ENCODE measurements around the gene SLCO3A1. TPM values are rescaled to one million over a fixed set of nuclear protein-coding genes. Genes with fewer than 3 reads are reported as not detected.
A peak's percentile ranks its signal among the peaks of the same experiment; 100 is the strongest.

SLCO3A1 gene
- total RNA-seq, 2 experiments from 2014 or later, result 8.5 to 40.0 TPM

DNA sequence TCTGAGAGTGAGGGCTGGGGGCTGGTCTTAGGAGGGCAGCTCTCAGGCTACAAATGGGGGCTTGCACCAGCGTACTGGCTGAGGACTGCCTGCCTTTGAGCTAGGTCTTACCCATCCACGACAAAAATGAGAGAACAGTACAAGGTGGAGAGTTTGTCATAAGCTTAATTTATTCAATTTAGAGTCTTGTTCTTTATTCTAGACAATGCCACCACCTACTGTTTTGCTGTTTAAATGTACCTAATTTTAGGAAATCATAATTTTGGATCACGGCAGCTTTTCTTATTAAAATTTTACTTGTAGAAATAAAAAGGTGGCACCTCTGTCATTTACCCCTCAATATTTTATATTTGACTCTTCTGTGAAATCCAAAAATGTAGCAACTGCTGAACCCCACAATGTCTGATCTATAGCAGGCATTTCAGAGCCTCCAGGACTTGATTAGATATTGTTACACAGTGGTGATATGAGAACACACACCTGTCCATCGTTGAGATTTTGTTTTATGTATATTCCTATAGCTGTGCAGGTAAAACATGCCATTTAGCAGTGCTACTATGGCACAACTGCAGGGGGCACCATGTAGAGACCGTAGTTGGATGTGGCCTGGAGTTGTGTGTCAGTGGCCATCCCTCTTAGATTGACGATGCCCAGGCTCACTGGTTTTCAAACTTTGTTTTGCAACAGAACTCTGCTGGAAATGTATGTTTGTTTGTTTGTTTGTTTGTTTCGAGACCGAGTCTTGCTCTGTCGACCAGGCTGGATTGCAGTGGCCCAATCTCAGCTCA is 88.6 kb downstream of the SLCO3A1 start:
- TF ChIP-seq EZH2phosphoT487 (IDR thresholded peaks at IDR 0.05; ENCODE audit: borderline replicate concordance, low read depth, low read length) (no peak), CTCF (conservative IDR thresholded peaks at IDR 0.05; ENCODE audit: low read length) (peak; percentile 50)
- no TSS peak for BruUV-seq (replicated peaks)
- CTCF ChIA-PET (ENCODE audit: unreplicated experiment), result no interaction called here
- H2AFZ ChIP-seq (ENCODE audit: low read length), result no peak overlapping the region
- no peaks in the 10 kb centered on the region for H3K36me3 ChIP-seq (ENCODE audit: insufficient read depth, low read length)
- intact Hi-C loops (cut with micrococcal nuclease; ENCODE audit: unreplicated experiment), result no loop called here
- H3K4me3 ChIP-seq (ENCODE audit: low read depth, low read length, poor library complexity, severe bottlenecking), result no peak overlapping the region
- no peaks in the 10 kb centered on the region for H3K9me2 ChIP-seq (ENCODE audit: insufficient read depth, low read length)
- peaks cover 10% of the 10 kb centered on the region; the same call in 1 of the 2 replicates for H3K79me2 ChIP-seq (ENCODE audit: insufficient read depth, low read depth, low read length)
- H3K4me1 ChIP-seq (ENCODE audit: insufficient read depth, low read length, poor library complexity, severe bottlenecking), result peaks cover 36% of the 10 kb centered on the region
- no peaks in the 10 kb centered on the region for H3K9me3 ChIP-seq (ENCODE audit: low read length)
- peaks cover 8% of the 10 kb centered on the region for H4K20me1 ChIP-seq (ENCODE audit: insufficient read depth, low read length)
- POLR2A ChIA-PET, result interaction anchor here (0.6 to 1.1 kb wide), 3 partner anchors 15 to 22 kb away, joined by 3 read pairs; no protein-coding TSS in a partner anchor
- no peak for DNase-seq (ENCODE audit: low spot score)
- peak overlapping the region; percentile 40 for H3K4me2 ChIP-seq (ENCODE audit: low read length)
- H3K27ac ChIP-seq (ENCODE audit: low read depth, low read length, poor library complexity, severe bottlenecking), result no peak overlapping the region

DNA sequence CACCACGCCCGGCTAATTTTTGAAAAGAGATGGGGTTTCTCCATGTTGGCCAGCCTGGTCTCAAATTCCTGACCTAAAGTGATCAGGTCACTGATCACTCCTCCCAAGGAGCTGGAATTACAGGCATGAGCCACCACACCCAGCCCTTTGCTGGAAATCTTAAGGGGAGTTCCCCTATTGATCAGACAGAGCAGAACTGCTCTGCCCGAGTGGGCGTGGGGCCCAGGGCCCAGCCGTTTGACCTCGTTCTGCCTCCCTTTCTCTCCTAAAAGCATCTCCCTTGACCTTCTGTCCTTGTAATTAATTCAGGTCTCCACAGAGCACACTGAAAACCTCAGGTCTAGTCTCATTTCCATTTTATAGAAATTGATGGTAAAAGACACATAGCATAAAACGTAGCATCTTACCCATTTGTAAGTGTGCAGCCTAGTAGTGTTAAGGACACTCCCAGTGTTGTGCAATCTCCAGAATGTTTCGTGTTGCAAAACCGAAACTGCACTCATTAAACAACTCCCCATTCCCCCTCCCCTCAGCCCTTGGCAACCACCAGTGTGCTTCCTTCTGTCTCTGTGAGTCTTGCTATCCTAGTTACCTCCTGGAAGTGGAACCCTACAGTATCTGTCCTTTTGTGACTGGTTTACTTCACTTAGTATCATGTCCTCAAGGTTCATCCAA is 89.3 kb downstream of the SLCO3A1 start:
- Histone ChIP-seq H3K79me2 (ENCODE audit: insufficient read depth, low read depth, low read length) (peaks cover 10% of the 10 kb centered on the region; the same call in 1 of the 2 replicates), H3K27ac (ENCODE audit: low read depth, low read length, poor library complexity, severe bottlenecking) (no peak overlapping the region), H3K4me2 (ENCODE audit: low read length) (peak overlapping the region; percentile 40), H2AFZ (ENCODE audit: low read length) (no peak overlapping the region), H3K4me1 (ENCODE audit: insufficient read depth, low read length, poor library complexity, severe bottlenecking) (peaks cover 33% of the 10 kb centered on the region), H3K9me3 (ENCODE audit: low read length) (no peaks in the 10 kb centered on the region), H3K9me2 (ENCODE audit: insufficient read depth, low read length) (no peaks in the 10 kb centered on the region), H4K20me1 (ENCODE audit: insufficient read depth, low read length) (peaks cover 8% of the 10 kb centered on the region), H3K4me3 (ENCODE audit: low read depth, low read length, poor library complexity, severe bottlenecking) (no peak overlapping the region), H3K36me3 (ENCODE audit: insufficient read depth, low read length) (no peaks in the 10 kb centered on the region)
- DNase-seq (ENCODE audit: low spot score), result peak; percentile 45
- ChIA-PET CTCF (ENCODE audit: unreplicated experiment) (no interaction called here), POLR2A (interaction anchor here (0.6 kb wide), 1 partner anchor 17 kb away, joined by 3 read pairs; no protein-coding TSS in a partner anchor)
- intact Hi-C loops (cut with micrococcal nuclease; ENCODE audit: unreplicated experiment), result no loop called here
- no TSS peak for BruUV-seq (replicated peaks)
- TF ChIP-seq CTCF (conservative IDR thresholded peaks at IDR 0.05; ENCODE audit: low read length), result no peak
- no peak for TF ChIP-seq EZH2phosphoT487 (IDR thresholded peaks at IDR 0.05; ENCODE audit: borderline replicate concordance, low read depth, low read length)
